ENCODE results near the gene ATG3. TPM values are rescaled to one million over a fixed set of nuclear protein-coding genes. Genes with fewer than 3 reads are reported as not detected.

Gene ATG3
- total RNA-seq, 1 experiment from 2014 or later: 59.3 TPM

DNA sequence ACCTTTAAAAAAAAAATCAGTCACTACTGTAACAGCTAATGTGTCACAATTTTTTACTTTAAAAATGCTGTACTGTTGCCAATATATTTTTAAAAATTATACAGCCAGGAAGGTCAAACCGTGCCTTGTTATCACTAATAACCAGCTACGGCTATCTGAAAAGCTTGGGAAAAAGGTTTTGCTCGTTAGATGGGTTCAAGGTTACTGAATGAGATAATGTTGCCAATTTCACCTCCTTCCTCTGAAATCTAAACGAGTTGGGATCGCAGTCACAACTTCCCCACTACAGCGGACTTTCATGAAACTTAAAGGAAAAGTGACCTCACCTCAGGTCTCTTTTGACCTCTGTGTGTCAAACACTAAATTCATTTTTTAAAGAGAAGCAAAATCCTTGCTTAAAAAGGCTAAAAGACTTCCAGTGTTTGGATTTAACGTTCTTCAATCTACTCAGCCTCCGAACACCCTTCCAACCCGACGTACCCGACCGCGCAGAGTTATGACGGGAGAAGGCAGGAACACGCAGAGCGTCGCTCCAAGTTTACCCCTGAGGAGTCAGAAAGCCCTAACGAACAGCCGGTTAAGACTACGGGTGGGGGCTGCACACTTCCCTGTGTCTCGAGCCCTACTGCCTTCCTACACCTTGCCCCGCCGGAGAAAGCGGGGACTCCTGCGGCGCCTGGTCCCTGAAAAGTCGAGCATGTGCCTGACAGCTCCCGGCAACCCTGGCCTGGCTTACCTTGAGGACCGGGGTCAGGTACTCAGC, 860 bp downstream of the ATG3 start:
- Histone ChIP-seq H3K23me2 (ENCODE audit: insufficient read length, low read depth, low read length, poor library complexity, severe bottlenecking) (peaks cover 5% of the 10 kb centered on the region), H2BK5ac (ENCODE audit: insufficient read length, low read length) (no peak overlapping the region), H3K56ac (ENCODE audit: insufficient read length, low read depth, low read length) (no peak overlapping the region), H3K9ac (ENCODE audit: extremely low read depth, insufficient read length, low read length) (peak overlapping the region; percentile 69), H4K91ac (ENCODE audit: insufficient read length, low read depth, low read length) (no peak overlapping the region), H3K9me3 (ENCODE audit: control insufficient read depth, low read depth, low read length) (no peaks in the 10 kb centered on the region), H2BK15ac (ENCODE audit: low read depth, low read length) (no peak overlapping the region), H3K4me2 (ENCODE audit: insufficient read depth, insufficient read length, low read length) (peak overlapping the region; percentile 74), H3T11ph (ENCODE audit: low read length) (no peak overlapping the region), H3K27ac (ENCODE audit: insufficient read length, low read depth, low read length) (no peak overlapping the region), H3K23ac (ENCODE audit: insufficient read length, low read depth, low read length) (no peak overlapping the region), H4K8ac (replicated peaks; ENCODE audit: insufficient read length, low read depth, low read length) (no peak overlapping the region), H2AFZ (ENCODE audit: low read length) (no peak overlapping the region), H2BK120ac (ENCODE audit: low read depth, low read length, poor library complexity, severe bottlenecking) (no peak overlapping the region), H3K79me1 (ENCODE audit: insufficient read depth, low read depth, low read length, poor library complexity, severe bottlenecking) (no peaks in the 10 kb centered on the region), H3K14ac (ENCODE audit: insufficient read depth, low read length) (no peak overlapping the region), H3K4me1 (ENCODE audit: insufficient read depth, low read length) (no peaks in the 10 kb centered on the region), H4K5ac (ENCODE audit: insufficient read length, low read depth, low read length) (no peak overlapping the region), H3K79me2 (ENCODE audit: insufficient read depth, low read length) (peaks cover 4% of the 10 kb centered on the region; the same call in 1 of the 2 replicates), H2BK12ac (ENCODE audit: insufficient read length, low read depth, low read length) (no peak overlapping the region), H3K4ac (ENCODE audit: low read depth, low read length) (no peak overlapping the region), H3K27me3 (ENCODE audit: insufficient read depth, low read length) (no peaks in the 10 kb centered on the region), H3K18ac (ENCODE audit: insufficient read length, low read depth, low read length) (no peak overlapping the region), H4K20me1 (ENCODE audit: control insufficient read depth, insufficient read depth, insufficient read length) (no peaks in the 10 kb centered on the region), H2BK20ac (ENCODE audit: low read depth, low read length, poor library complexity, severe bottlenecking) (no peak overlapping the region), H2AK5ac (ENCODE audit: insufficient read length, low read length) (no peak overlapping the region)
- H3K36me3 Mint-ChIP-seq (ENCODE audit: insufficient read depth in 1 of 3, low read depth in 3 of 3): peaks cover 14 to 23% (median 23%) of the 10 kb centered on the region in 3 experiments
- WGBS (ENCODE audit: extremely low coverage, insufficient read length, low lambda C conversion rate): no CpG with 5 or more reads among the region's 29 CpGs
- H3K4me3 Mint-ChIP-seq: peak overlapping the region; percentile 90 to 98
- no peak for TF ChIP-seq CTCF (conservative IDR thresholded peaks at IDR 0.05)
- no peaks in the 10 kb centered on the region for H3K27me3 Mint-ChIP-seq (ENCODE audit: low read depth)
- H3K27ac Mint-ChIP-seq: peak overlapping the region; percentile 88 to 96 (median 93); a peak in 6 of 7 replicates
- peaks cover 35 to 41% of the 10 kb centered on the region in 2 experiments for H3K4me1 Mint-ChIP-seq
- peaks cover 0 to 5% of the 10 kb centered on the region in 2 experiments; a peak in 3 of 5 replicates for H3K9me3 Mint-ChIP-seq
- peak; percentile 68 for DNase-seq

Measured in H9 (cell line).